ENCODE data around the gene DYNC2H1.

DNA sequence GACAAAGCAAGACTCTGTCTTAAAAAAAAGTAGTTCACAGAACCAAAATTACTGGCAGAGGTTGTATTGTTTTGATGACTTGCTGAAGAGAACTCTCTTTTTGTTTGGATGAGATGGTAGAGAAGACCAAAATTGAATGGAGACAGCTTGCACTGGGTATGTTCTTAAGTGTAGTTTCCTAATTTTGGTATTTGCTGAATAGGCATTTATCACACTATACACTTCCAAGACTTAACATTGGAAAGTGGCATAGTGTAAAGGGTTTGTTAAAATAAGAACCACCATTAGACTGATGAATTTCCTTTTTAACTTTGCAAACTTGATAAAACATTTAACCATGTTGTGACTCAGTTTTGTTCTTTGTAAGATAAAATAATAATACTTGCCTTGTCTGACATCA is 11.9 kb upstream of the DYNC2H1 start:
- TF ChIP-seq CTCF (IDR thresholded peaks at IDR 0.05; ENCODE audit: insufficient read depth, low read depth, low read length) (no peak), EZH2 (IDR thresholded peaks at IDR 0.05; ENCODE audit: insufficient read depth, low read length) (no peak)
